Subcutaneous adipose tissue (tissue), 4 donors: ENCODE data around the gene THADA. TPM values are rescaled to one million over a fixed set of nuclear protein-coding genes. Genes with fewer than 3 reads are reported as not detected.

Source experiments
- CTCF ChIP-seq: fragments of 450-650 bp; IDR thresholded peaks from one replicate; pipeline ENCODE4 v1.5.1; 2016; ENCODE audit warnings: low read depth, mild to moderate bottlenecking, control low read depth, antibody characterized with exemption, moderate library complexity
- total RNA-seq, 4 donors: library from RNA; depleted of rRNA; stranded (reverse); fragments of >200 nt; gene quantifications; one replicate each; pipeline ENCODE4 v1.1.0, GENCODE V29; 2016

THADA gene
- total RNA-seq, 4 donors from 2014 or later: 31.8 to 71.9 (median 53.8) TPM

DNA sequence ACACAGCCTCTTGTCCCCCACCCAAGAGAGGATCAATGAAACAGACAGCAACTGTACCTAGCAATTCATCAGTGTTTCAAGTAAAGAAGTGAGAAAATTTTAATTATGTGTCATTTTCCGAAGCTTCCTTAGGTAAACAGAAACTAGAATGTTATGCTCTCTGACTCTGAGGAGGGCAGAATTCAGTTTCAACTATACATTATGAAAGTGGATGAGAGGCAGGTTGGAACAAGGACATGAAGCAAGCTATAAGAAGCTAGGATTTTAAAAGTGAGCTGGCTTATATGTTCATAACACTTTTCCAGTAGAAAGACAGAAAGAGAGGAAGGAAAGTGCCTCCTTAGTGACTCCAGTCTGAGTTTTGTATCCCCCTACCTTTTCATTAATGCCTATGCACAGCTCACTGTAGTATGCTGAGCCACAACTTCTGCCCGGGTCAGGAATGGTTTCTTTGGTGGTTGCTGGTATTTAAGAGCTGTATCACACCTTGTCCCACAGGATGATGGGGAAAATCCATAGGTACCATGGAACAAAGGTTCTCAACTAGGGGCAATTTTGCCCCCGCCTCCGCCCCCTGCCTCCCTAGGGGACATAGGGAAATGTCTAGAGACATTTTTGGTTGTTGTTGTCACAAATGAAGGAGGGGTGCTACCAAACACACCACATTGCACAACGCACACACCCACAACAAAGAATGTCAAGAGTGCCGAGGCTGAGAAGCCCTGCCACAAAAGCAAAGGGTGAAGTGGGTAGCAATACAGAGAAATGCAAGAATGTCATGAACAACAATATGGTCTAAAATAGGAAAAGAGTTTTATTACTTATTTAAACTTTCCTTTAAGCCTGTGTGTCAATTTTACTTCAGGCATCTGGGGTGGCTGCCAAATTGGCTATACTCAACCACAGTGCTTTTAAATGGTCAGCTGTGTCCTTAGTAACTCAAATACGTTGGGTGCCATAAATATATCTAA is 208.5 kb downstream of the THADA start:
- TF ChIP-seq CTCF: no peak

GRCh38 chr2:43384143-43384542 is 211.7 kb downstream of the THADA start:
- TF ChIP-seq CTCF: no peak

DNA sequence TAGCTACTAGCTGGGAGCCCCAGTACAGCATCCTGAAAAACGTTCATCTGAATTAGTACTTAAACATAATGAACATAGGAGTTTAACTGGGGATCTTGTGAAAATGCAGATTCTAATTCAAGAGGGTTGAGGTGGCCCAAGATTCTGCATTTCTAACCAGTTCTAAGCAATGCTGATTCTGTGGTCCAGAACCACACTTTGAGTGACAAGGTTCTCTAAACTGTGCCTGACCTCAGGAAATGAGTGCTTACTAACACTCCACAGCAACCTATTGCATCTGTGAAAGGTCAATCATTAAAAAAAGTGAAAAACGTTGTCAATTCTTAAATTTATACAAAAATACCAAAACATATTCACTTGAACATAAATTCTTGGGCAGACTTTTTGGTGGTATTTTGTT is 212.3 kb downstream of the THADA start:
- TF ChIP-seq CTCF: no peak

- TF ChIP-seq CTCF: no peak
Observed at GRCh38 chr2:43379494-43379893, 216.3 kb downstream of the THADA start.

DNA sequence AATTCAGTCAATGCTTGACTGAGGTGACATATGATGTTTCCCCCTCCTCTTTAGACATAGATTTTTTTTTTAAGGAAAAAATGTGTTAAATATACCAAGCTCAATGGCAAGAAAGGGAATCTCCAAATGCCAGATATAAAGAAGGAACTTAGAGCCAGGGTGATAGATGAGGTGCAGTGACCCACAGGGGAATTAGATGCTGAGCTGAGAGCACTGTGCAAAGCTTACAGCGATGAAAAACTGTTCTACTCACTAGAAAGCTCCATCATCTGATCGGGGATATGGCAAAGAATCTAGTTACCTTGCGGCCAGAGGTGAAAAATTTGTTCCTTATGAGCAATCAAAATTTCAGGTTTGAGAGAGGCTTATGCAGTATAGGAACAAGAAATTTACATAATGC is 218.5 kb downstream of the THADA start:
- TF ChIP-seq CTCF: no peak

GRCh38 chr2:43376523-43377198 is 219.2 kb downstream of the THADA start:
- no peak for TF ChIP-seq CTCF
